GM21360 (cell line): ENCODE data around the gene KRT4.
"Not testable (repeated sequence)": the region's sequence is repeated elsewhere in the genome, so short reads cannot be mapped to it uniquely, and the experiment has no call there.

Source experiments
- ATAC-seq: cut with Tn5 transposase; IDR thresholded peaks from one replicate; pipeline ENCODE4 v1.9.1; 2021; ENCODE audit warnings: mild to moderate bottlenecking, moderate library complexity; ENCODE audit not compliant: unreplicated experiment

KRT4 gene

GRCh38 chr12:52813885-52814709 lies at the start of gene KRT4:
KRT4 (minus strand) TSS chr12:52814116; CDS start chr12:52814058, 58 bp downstream.
- no peak for ATAC-seq

- no peak for ATAC-seq
These were observed 48.1 kb upstream of the KRT4 start for GRCh38 chr12:52862023-52862422.

- no peak for ATAC-seq
These were observed 47.6 kb upstream of the KRT4 start for GRCh38 chr12:52861511-52861910.

GRCh38 chr12:52860102-52860823 lies 46.3 kb upstream of the KRT4 start:
- no peak for ATAC-seq

- ATAC-seq, result no peak
These were observed 43.6 kb upstream of the KRT4 start for GRCh38 chr12:52857500-52857899.

- ATAC-seq, result no peak
These were observed 42.9 kb upstream of the KRT4 start for GRCh38 chr12:52856787-52857186.

- not testable (repeated sequence) for ATAC-seq
These were observed 42.2 kb upstream of the KRT4 start for GRCh38 chr12:52856077-52856476.

GRCh38 chr12:52851787-52852186 lies 37.9 kb upstream of the KRT4 start:
- no peak for ATAC-seq

GRCh38 chr12:52850681-52851080 lies 36.8 kb upstream of the KRT4 start:
- ATAC-seq, result no peak

- no peak for ATAC-seq
These were observed 35.6 kb upstream of the KRT4 start for GRCh38 chr12:52849511-52849910.

- ATAC-seq, result no peak
These were observed 34.8 kb upstream of the KRT4 start, which contains the start of gene KRT78 for GRCh38 chr12:52848661-52849255. KRT78 (minus strand) TSS chr12:52848994; CDS start chr12:52848930, 64 bp downstream.

GRCh38 chr12:52847335-52848102 lies 33.6 kb upstream of the KRT4 start:
- no peak for ATAC-seq

GRCh38 chr12:52846356-52846970 lies 32.5 kb upstream of the KRT4 start:
- ATAC-seq, result no peak

- no peak for ATAC-seq
These were observed 32.0 kb upstream of the KRT4 start for GRCh38 chr12:52845946-52846345.

- ATAC-seq, result no peak
These were observed 30.5 kb upstream of the KRT4 start for GRCh38 chr12:52844386-52844785.

GRCh38 chr12:52839436-52840105 lies 25.7 kb upstream of the KRT4 start:
- ATAC-seq, result no peak

GRCh38 chr12:52838609-52839435 lies 24.9 kb upstream of the KRT4 start:
- ATAC-seq, result no peak

GRCh38 chr12:52837781-52838608 lies 24.1 kb upstream of the KRT4 start:
- no peak for ATAC-seq
